ENCODE measurements around the gene RHEX.

RHEX gene

GRCh38 chr1:206120406-206120805 lies 67.4 kb downstream of the RHEX start:
- DNase-seq, result no peak

- no peak for DNase-seq
Measured at GRCh38 chr1:206121269-206121668, 68.3 kb downstream of the RHEX start.

DNA sequence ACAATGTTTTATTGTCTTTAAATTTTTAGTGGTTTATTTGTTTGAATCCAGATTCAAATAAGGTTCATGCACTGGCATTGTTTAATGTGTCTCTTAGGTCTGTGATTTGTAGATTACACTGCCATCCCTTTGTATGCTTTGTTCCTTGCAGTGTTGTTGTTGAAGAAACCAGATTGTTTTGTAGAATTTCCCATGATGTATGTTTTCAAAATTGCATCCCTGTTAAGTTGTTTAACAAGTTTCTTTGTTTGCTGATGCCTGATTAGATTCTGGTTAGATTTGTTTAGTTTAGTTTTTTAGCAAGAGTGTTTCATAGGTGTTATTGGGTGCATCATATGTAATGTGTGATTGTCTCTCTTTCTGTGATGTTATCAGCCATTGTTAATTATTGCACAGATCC lies 69.7 kb downstream of the RHEX start:
- DNase-seq, result no peak

DNA sequence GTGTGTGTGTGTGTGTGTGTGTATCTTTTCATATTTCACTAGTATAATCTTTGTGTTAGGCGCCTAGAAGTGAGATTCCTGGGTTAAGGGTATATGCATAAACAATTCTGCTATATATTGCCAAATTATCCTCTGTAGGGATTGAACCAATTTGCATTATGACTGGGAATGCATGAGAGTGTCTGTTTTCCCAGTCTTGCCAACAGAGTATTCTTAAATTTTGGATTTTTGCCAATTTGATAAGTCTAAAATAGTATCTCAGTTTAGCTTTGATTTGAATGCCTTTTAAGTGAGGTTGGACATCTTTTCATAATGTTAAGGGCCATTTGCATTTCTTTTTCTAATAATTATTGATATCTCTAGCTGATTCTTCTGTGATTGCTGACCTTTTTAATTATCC lies 72.4 kb downstream of the RHEX start:
- DNase-seq, result no peak

GRCh38 chr1:206127336-206127735 lies 74.4 kb downstream of the RHEX start:
- DNase-seq, result no peak

DNA sequence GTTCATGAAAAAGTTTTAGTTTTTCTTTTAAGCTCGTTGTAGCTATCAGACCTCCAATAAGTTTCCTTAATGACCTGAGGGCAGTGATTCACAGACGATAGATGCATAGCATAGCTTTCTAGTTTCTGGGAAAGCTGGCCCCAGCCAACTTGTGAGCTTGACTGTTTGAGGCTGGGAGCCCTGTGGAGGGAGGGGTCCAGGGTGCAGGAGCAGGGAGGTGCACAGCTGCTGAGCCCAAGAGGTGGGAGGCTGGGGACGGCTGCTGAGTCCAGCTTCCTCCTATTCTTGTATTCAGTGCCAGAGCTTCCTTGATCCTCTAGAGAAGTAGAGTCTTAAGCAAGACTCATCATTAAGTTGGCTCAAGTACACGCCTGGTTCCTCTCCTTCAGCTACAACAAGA lies 75.2 kb downstream of the RHEX start:
- peak; percentile 59 for DNase-seq

DNA sequence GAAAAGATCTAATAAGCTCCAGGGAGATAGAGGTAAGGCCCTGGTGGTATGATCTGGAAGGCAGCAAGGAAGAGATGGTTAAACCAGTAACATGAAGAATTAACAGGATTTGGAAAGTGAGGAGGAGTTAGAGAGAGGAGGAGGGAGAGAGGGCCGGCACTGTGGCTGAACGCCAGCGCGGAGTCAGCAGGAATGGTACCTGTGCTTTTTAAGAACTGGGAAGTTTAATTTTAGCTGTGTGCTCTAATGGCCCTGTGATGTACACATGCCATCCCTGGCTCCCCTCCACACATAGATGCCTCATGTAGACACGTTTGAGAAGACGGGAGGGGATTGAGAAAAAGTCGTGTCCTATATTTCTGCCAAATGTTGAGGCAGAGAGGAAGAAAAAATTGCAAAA lies 78.1 kb downstream of the RHEX start:
- no peak for DNase-seq

GRCh38 chr1:206133751-206134415 lies 80.9 kb downstream of the RHEX start:
- DNase-seq, result no peak

DNA sequence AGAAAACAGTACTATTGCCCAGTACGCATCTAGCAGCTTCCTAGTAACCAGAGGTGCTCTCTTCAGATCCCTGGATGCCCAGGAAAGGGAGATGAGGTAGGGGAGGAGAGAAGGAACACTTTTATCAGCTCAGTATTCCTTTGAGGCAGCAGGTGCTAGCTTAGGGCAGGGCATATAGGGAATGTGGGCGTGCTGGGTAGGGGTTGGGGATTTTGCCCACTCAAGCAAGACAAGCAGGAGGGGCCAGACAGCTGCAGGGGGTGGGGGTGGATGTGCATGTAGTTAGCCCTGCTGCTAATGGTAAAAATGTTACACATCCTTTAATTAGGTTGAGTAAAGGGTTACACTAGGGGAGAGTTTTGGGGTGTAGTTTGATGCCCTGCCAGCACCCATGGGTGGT lies 82.3 kb downstream of the RHEX start:
- DNase-seq, result no peak

DNA sequence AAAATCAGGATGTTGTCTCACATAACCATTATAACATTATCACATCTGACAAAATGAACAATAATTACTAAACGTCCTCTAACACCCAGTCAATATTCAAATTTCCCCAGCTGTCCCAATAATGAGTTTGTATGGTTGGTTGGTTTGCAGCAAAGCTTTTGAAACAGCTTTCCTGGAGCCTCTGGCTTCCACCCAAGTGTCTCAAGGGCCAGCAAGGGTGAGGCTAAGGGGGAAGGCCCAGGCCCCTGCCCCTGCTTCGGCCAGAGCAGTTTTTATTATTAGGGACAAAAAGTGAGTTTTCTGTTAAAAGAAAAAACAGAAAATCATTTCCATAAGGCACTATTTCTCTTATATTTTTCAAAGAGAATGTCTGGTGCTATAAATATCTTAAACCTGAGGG lies 83.3 kb downstream of the RHEX start:
- DNase-seq, result no peak

GRCh38 chr1:206142011-206142410 lies 89.0 kb downstream of the RHEX start:
- DNase-seq, result no peak

- DNase-seq, result peak; percentile 5
Measured at GRCh38 chr1:206142770-206143169, 89.8 kb downstream of the RHEX start.

GRCh38 chr1:206143537-206144172 lies 90.7 kb downstream of the RHEX start:
- no peak for DNase-seq

- no peak for DNase-seq
Measured at GRCh38 chr1:206144605-206145004, 91.6 kb downstream of the RHEX start.

- no peak for DNase-seq
Measured at GRCh38 chr1:206145771-206146290, 92.9 kb downstream of the RHEX start.
